GM18499 (cell line): Measurements from ENCODE around the gene GSK3B.
"Not testable (repeated sequence)": the region's sequence is repeated elsewhere in the genome, so short reads cannot be mapped to it uniquely, and the experiment has no call there.

ENCODE experiments used
- ATAC-seq: cut with Tn5 transposase; IDR thresholded peaks from one replicate; pipeline ENCODE4 v1.9.1; 2021; ENCODE audit warnings: moderate number of reproducible peaks; ENCODE audit not compliant: insufficient read depth, unreplicated experiment

Gene GSK3B

DNA sequence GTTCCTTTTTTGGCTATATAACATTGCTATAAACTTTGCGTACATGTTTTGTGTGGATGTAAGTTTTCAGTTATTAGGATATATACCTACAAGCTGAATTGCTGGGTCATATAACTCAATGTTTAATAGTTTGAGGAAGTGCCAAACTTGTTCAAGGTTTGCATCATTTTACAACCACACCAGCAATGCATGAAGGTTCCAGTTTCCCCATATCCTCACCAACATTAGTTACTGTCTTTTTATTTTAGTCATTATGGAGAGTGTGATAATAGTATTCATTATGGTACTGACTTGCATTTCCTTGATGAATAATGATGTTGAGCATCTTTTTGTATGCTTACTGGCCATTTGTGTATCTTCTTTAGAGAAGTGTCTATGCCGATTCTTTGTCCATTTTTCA, 200.1 kb downstream of the GSK3B start:
- no peak for ATAC-seq

DNA sequence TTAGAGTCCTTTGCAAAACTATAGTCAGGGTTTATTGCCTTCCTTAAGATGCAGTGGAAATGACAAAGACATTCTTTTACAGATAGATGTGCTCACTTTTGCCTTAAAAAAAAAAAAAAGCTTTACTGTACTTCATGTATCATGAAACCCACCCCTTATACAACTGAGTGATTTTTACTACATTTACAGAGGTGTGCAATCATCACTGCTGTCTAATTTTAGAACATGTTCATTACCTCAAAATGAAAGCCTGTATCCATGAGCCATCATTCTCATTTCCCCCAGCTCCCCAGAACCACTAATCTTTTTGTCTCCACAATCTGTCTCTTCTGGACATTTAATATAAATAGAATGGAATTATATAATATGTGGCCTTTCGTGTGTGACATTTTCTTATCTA, 200.5 kb downstream of the GSK3B start:
- ATAC-seq, result no peak

DNA sequence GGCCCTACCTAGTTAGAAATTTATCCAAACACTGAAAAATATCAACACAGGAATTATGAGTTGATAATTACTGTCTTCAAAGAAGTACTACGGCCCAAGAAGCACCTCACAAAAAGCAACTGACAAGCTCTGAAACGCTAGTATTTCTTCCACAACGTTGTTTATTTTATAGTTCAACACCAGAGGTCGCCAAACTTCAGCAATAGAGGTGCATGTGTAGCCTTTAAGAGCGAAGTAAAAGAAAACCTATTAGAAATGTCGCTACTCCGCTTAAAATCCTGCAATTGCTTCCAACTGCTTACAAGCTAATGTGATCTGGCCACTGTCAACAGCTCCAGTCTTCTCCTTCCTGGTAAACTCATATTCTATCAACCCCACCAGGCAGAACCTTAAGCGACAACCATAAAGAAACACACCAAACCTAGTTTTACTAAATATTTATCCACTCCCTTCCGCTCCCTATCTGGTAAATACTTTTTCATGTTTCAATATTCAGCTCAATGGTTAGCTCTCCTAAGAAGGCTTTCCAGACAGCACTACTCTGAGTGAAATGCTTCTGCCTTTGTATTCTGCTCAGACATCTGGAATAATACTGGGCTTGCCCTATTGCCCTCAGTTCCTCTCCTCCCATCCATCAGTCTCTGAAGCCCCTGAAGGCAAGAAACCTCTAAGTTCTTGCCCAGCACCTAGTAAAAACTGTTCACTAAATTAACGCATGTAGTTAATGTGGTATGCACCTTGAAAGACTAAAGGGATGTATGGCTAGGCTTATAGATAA, 202.1 kb downstream of the GSK3B start:
- peak; percentile 49 for ATAC-seq

DNA sequence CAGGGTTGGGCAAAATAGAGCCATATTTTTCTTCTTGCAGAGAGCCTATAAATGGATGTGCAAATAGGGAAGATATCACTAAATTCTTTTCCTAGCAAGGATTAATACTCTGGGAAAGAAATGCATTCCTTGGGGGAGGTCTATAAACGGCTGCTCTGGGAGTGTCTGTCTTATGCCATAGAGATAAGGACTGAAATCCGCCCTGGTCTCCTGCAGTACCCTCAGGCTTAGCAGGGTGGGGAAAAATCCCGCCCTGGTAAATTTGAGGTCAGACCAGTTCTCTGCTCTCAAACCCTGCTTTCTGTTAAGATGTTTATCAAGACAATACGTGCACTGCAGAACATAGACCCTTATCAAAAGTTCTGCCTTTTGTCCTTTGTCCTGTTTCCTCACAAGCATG, 205.6 kb downstream of the GSK3B start:
- not testable (repeated sequence) for ATAC-seq

DNA sequence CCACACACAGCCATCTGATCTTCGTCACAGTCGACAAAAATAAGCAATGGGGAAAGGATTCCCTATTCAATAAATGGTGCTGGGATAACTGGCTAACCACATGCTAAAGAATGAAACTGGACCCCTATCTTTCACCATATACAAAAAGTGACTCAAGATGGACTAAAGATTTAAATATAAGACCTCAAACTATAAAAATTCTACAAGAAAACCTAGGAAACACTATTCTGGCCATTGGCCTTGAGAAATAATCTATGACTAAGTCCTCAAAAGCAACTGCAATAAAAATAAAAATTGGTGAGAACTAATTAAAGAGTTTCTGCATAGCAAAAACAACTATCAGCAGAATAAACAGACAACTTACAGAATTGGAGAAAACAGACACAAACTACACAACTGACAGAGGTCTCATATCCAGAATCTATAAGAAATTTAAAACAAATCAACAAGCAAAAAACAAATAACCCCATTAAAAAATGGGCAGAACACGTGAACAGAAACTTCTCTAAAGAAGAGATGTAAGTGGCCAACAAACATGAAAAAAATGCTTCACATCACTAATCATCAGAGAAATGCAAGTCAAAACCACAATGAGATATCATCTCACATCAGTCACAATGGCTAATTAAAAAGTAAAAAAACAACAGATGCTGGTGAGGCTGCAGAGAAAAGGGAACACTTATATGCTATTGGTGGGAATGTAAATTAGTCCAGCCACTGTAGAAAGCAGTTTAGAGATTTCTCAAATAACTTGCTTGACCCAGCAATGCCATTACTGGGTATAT, 208.3 kb downstream of the GSK3B start:
- ATAC-seq, result no peak

DNA sequence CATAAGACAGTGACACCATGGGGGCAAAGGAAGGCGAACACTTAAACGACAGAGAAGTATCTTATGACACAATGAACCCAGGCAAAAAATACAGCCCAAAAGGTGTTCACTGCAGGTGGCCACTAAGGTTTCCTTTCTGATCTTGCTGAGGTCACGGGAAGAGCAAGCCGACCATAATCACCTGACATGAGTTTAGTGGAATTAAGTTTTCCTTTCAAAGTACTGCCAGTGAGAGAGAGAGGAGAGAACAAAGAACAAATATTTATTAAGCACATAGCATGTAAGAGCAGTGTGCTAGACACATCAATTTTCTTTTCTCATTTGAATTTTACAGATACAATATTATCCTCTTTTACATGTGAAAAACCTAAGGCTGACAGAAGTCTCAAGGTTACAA, 210.1 kb downstream of the GSK3B start:
- no peak for ATAC-seq

DNA sequence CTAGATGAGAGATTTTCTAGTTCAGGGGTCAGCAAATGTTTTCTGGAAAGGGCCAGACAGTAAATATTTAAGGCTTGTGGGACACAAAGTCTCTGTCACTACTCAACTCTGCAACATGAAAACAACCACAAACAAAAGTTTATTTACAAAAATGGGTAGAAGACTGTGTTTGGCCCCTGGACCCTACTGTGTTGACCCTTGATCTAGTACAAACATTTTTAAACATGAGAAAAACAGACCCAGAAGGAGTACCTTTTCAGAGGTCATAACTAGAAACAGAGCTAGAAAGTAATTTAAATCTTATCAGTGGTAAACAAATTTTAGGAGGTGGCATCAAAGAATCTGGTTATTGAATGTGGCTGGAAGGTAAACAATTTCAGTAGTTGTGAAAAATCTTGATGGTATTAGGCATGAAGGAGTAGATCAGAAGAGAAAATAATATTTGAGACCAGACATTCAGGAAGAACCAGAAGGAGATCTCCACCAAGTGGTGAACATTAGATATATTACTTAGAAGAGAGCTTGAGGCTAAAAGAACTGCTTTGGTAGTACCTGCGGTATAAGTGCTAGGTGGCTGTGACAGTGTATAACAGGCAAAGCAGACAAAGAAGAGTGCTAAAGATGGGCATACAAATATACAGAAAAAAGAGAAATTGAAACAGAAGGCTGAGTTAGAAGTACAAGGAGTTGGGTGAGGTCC, 210.6 kb downstream of the GSK3B start:
- ATAC-seq, result no peak

DNA sequence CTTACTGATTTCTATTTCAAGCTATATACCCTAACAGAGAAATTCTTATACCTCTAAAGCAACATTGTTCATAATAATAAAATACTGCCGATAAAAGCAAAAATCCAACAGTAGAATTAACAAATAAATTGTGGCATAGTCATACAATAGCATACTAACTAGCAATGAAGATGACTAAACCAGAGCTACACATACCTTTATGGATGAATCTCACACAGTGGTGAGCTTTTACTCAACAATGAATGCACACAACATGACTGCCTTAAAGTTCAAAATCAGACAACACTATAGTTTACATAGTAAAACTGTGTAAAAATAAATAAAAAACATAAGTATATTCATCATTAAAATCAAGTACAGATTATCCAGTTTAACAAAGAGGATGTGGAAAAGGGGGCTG, 213.3 kb downstream of the GSK3B start:
- no peak for ATAC-seq

DNA sequence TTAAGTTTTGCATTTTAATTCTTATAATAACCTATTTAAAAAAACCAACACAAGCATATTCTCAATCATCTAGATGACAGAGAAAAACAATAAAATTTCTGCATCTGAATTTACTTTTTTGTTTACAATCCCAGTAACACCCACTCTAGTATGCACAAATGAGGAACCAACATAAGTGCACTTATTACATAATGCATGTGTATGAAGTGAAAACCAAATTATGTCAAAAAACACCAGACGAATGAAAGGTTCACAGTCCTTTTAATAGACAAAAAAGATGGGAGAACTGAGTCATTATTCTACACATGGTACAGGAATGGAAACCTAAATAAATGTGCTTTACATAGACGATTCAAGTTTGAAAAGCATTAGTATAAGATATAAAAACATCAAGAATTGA, 220.6 kb downstream of the GSK3B start:
- ATAC-seq, result no peak

- no peak for ATAC-seq
These were observed 221.5 kb downstream of the GSK3B start for GRCh38 chr3:119872773-119873172.

- no peak for ATAC-seq
These were observed 222.7 kb downstream of the GSK3B start for GRCh38 chr3:119871571-119871970.

DNA sequence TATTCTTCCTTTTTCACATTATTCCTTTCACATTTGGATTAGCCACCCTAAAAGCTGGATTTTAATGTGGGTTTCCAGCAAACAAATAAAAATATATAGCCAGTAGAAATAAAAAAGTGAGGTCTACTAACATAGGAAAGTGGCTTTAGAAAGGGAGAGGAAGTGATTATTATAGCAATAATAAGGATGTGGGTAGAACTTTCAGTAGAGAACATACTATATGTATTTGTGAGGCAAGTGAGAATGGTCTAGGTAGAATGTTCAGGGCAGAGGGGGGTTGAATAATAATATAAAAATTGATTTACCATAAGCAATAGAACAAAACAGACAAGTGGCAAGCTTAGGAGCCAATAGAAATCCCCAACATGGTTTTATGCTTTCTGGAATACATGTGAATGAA, 223.7 kb downstream of the GSK3B start:
- no peak for ATAC-seq

DNA sequence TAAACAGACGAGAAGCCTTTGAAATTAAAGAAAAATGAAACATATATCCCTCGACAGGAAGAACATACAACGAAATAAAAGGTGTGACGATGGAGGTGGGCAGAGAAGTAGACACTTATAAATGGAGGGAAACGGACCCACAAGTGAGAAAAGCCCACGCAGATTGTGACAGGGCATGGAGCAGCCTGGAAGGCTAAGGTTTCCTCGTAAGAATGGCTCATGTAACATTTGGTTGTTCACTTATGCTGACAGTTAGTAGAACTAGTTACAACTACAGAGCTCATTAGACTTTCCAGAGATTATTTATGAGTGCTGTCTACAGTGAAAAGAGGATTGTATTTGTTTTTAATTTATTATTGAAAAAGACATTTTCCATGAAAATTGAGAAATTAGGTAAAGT, 229.8 kb downstream of the GSK3B start:
- no peak for ATAC-seq

DNA sequence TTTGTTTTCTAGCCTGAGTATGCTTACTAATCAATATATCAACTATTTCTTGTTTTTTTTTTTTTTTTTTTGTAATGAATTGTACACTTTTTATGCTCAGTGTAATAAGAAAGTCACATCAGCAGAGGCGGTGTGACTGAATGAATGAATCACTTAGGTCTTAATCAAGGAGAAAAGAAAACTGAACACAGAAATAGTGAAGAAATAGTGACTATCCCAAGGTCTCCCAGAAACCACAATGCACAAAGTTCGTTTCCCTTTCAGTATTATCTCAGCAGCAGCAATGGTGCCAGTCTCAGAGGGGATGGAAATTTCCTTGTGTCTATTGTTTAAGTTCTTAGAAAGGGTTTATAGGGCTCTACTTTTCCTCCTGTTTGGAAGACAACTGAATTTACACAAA, 231.6 kb downstream of the GSK3B start:
- no peak for ATAC-seq

GRCh38 chr3:119861681-119862080, 232.6 kb downstream of the GSK3B start:
- ATAC-seq, result no peak

DNA sequence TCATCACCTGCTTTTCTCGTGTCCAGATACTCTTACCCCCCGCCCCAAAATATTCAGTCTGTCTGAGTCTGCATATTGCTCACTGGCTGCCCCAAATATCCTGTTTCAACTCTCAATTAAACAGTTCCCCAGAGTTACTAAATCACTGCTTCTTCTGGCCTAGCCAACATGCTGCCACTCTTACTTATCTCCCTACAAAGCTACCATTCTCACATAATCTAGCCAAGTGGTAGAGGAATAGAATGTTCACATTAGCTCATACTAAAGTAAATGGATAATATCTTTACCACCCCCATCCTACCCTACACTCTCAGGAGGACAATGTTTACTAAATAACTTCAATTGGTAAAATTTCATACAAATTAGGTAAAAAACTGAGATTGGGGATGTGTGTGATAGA, 234.5 kb downstream of the GSK3B start:
- ATAC-seq, result no peak

- no peak for ATAC-seq
These were observed 235.3 kb downstream of the GSK3B start for GRCh38 chr3:119858957-119859356.

DNA sequence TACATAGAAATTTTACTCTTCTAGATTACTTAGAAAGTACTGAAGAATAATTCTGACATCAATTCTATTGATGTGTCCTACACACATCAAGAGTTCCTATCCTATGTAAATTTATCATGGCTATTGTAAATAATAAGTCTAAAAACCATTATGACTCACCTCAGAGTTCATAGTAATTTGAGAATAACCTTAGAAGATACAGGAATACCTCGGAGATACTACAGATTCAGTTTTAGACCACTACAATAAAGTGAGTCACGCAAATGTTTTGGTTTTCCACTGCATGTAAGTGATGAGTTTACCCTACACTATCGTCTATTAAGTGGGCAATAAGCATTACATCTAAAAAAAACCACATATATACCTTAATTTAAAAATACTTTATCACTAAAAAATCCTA, 237.6 kb downstream of the GSK3B start:
- no peak for ATAC-seq

DNA sequence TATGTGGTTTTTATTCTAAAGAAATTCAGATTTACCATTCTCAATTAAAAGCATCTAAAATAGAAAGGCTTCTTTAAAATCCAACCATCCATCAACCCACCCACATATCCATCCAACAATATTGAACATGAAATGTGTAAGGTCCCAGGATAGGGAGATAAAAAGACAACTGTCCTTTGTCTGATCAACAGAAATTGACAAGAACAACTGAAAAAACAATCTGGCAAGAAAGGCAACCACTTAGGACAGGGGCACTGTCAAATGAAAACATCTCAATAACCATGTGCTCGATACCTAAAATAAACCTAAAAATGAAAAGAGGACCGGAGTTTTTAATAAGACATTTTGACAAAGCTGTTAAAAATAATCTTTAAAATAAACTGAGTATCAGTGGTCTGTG, 245.1 kb downstream of the GSK3B start:
- no peak for ATAC-seq

DNA sequence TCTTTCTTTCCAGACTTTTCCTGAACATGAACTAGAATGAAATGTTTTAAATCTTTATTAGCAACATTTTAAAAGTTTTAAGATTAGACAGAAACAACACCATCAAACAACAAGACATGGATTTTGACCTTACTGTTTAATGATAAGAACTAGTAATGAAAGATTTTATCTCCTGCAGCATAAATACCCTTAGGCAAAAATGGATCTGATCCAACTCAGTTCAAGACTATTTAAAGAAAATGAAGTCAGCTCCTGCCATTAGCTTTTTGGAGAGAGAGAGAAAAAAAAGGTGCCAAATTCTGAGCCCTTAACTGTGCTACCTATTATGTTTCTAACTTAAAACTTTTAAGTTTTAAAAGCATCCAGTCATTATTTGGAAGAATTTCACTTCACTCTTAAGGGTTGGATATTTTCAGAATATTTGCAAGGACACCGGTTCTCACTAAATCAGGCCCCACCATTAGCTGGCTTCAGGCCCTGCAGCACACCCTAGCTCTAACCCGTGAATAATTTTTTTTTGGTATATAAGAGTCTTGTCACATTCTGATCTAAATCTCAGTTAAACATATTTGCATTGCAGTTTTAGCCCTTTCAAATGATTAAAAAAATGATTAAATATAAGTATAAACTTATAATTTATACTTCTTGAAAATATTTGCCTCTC, 252.3 kb downstream of the GSK3B start:
- ATAC-seq, result no peak

DNA sequence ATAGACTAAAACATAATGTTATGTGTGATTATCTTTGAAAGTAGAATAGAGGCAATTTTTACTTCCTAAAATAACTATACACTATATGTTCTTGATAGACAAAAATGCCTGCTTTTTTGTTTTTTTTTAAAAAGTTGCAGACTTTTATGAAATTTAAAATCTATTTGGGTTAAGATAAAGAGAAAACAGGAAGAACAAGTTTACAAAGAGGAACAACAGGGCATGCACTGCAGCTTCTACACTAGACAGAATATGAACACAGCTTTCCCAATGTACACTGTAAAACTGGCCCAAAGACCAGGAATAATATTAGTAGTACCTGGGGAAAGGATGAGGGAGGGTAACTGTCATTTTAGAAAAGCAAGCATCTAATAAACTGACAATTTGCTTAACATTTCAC, 258.7 kb downstream of the GSK3B start:
- ATAC-seq, result no peak
